Activated T-cell treated with anti-CD3 and anti-CD28 coated beads, Interleukin-2, amount 50 U/mL, for 72 hours (primary cell): ENCODE measurements around the gene OLAH. TPM values are rescaled to one million over a fixed set of nuclear protein-coding genes. Genes with fewer than 3 reads are reported as not detected.
"Not testable (repeated sequence)": the region's sequence is repeated elsewhere in the genome, so short reads cannot be mapped to it uniquely, and the experiment has no call there.

Source experiments
- ATAC-seq, 2 donors: fragments of 150-1000 bp; cut with Tn5 transposase; replicated peaks in 1 of 2; 2 replicates each; pipeline ENCODE4 v1.10.0; 2021; ENCODE audit warnings: moderate library complexity in 2 of 2, mild to moderate bottlenecking in 1 of 2
- DNase-seq, 2 donors: peaks; one replicate each; pipeline ENCODE4 v3.0.0; 2021 to 2022; ENCODE audit warnings: mixed read lengths in 1 of 2
- H3K27ac Mint-ChIP-seq: one replicate; pipeline ENCODE4 v1.8.0; 2022; ENCODE audit warnings: mild to moderate bottlenecking, moderate library complexity, mixed read lengths
- H3K27me3 Mint-ChIP-seq: one replicate; pipeline ENCODE4 v1.8.0; 2022; ENCODE audit warnings: low read depth, mixed read lengths
- H3K36me3 Mint-ChIP-seq, 2 donors: one replicate each; pipeline ENCODE4 v1.8.0; 2022; ENCODE audit warnings: mixed read lengths in 2 of 2, mild to moderate bottlenecking in 1 of 2; ENCODE audit not compliant: insufficient read depth in 2 of 2
- H3K4me1 Mint-ChIP-seq: one replicate; pipeline ENCODE4 v1.8.0; 2022; ENCODE audit warnings: low read depth, mixed read lengths
- H3K4me3 Mint-ChIP-seq, 2 donors: one replicate each; pipeline ENCODE4 v1.8.0; 2022; ENCODE audit warnings: mild to moderate bottlenecking in 2 of 2, mixed read lengths in 2 of 2, moderate library complexity in 2 of 2
- H3K9me3 Mint-ChIP-seq, 2 donors: one replicate each; pipeline ENCODE4 v1.8.0; 2022; ENCODE audit warnings: mixed read lengths in 2 of 2
- total RNA-seq, 2 donors: library from RNA; stranded (reverse); gene quantifications; one replicate each; pipeline ENCODE4 v1.2.3, GENCODE V29; 2022

Gene OLAH
- total RNA-seq = 1 to 10 TPM; 3.5 to 3.8 TPM

DNA sequence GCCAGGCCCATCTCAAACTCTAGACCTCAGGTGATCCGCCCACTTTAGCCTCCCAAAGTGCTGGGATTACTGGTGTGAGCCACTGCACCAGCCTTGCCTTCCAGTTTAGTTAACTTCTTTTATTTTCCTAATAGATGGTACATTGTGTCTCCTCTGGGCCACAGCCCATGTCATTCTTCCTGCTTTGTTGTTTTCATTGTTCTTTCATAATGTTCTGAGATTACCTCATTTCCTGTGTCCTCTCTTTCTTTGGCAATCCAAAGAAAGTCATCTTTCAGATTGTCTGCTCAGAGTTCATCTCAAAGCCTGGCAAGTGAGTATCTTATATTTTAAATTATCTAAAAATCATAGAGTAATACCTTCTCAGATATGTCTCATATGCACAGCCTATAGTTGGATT is at the start of gene OLAH:
Gene OLAH, plus strand, starts transcription at position 270 of the 400 bp plus-strand sequence. CDS start 3,346 bp downstream, outside the sequence.
- Mint-ChIP-seq H3K27me3 (no peaks in the 10 kb centered on the region), H3K9me3 (peaks cover 2 to 3% of the 10 kb centered on the region in 2 donors), H3K27ac (peak within 1 kb of the TSS; percentile 21), H3K36me3 (peaks cover 0 to 2% of the 10 kb centered on the region in 2 donors), H3K4me3 (peak within 1 kb of the TSS; percentile 23 to 31), H3K4me1 (peaks cover 25% of the 10 kb centered on the region)
- DNase-seq (no peak), ATAC-seq (peak in 1 of 2 donors; percentile 51)

DNA sequence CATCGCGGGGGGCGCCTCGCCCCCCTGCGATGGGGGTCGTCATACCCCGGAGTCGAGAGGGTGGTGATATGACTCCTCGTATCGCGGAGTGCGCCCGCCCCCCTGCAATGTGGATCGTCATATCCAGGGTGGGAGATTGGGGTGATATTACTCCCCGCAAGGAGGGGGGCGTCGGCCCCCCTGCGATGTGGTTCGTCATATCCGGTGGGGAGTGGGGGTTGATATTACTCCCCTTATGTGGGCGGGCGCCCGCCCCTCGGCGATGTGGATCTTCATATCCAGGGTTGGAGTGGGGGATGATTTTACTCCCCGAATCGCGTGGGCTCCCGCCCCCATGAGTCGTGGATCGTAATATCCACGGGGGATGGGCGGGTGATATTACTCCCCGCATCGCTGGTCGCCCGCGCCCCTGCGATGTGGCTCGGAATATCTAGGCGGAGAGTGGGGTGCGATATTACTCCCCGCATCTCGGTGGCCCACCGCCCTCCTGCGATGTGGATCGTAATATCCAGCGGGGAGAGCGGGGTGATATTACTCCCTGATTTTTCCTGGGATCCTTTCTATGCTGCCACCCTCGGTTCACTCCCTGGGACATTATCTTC is 47.7 kb upstream of the OLAH start:
- no peak for ATAC-seq
- H3K9me3 Mint-ChIP-seq = no peaks in the 10 kb centered on the region
- H3K36me3 Mint-ChIP-seq = no peaks in the 10 kb centered on the region
- peaks cover 6% of the 10 kb centered on the region for H3K4me1 Mint-ChIP-seq
- H3K4me3 Mint-ChIP-seq = no peak overlapping the region
- no peak overlapping the region for H3K27ac Mint-ChIP-seq
- no peaks in the 10 kb centered on the region for H3K27me3 Mint-ChIP-seq
- DNase-seq = no peak

DNA sequence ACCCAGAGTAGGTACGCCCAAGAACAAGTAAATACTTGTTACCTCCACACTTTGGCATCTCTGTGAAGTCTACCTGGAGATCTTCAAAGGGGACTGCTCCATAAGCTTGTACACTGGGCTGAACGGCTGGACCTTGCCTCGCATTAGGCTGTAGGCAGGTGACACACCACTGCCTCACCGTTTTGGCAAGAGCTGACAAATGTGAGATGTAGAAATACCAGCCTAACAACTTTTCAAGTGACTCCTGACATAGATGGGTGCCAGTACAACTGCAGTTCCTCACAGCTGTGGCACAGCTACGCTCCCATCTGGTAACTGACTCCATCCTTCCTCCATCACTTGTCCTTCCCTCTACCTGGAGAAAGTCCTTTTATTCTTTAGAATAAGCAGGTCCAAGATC is 30.2 kb upstream of the OLAH start:
- not testable (repeated sequence) for H3K27ac Mint-ChIP-seq, H3K4me1 Mint-ChIP-seq, H3K36me3 Mint-ChIP-seq, H3K9me3 Mint-ChIP-seq, H3K4me3 Mint-ChIP-seq, ATAC-seq, DNase-seq, H3K27me3 Mint-ChIP-seq

DNA sequence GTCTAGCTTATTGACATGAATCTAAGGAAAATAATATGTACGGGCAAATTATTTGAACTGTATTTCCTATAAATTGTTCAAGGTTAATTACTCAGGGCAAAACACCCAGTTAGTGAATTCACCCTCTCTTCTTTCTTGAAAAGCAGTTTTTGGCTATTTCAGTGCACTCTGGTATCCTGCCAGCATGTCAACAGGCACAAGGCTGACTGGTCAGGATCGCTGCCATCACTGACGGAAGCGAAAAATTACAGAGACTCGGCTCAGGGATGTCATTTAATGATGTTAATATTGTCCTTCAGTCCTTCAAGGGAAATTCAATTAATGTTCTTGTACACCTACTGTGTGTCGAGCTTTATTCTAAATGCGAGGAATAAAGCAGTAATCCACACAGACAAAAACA is 28.3 kb upstream of the OLAH start:
- no peaks in the 10 kb centered on the region for H3K27me3 Mint-ChIP-seq
- H3K27ac Mint-ChIP-seq = no peak overlapping the region
- H3K36me3 Mint-ChIP-seq = no peaks in the 10 kb centered on the region
- ATAC-seq (no peak), DNase-seq (no peak)
- H3K9me3 Mint-ChIP-seq = no peaks in the 10 kb centered on the region
- H3K4me3 Mint-ChIP-seq = no peak overlapping the region
- H3K4me1 Mint-ChIP-seq = no peaks in the 10 kb centered on the region

DNA sequence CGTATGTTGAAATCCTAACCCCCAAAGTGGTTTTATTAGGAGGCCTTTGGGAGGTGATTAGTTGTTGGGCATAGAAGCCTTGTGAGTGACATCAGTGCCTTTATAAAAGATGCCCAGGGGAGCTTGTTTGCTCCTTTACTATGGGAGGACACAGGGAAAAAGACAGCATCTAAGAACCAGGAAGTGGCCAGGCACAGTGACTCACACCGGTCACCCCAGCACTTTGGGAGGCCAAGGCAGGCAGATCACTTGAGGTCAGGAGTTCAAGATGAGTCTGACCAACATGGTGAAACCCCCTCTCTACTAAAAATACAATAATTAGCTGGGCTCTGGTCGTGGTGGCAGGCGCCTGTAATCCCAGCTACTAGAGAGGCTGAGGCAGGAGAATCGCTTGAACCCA is 22.8 kb upstream of the OLAH start:
- ATAC-seq, DNase-seq: not testable (repeated sequence)

DNA sequence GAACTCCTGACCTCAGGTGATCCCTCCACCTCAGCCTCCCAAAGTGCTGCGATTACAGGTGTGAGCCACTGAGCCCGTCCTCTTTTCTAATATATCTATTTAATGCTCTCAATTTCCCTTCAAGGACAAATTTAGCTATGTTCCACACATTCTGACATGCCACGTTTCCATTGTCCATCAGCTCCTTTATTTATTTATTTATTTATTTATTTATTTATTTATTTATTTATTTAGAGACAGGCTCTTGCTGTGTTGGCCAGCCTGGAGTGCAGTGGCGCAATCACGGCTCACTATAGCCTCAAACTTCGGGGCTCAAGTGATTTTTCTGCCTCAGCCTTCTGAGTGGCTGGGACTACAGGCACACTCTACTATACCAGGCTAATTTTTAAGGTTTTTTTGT is 20.7 kb upstream of the OLAH start:
- H3K4me3 Mint-ChIP-seq, H3K27ac Mint-ChIP-seq, DNase-seq, H3K27me3 Mint-ChIP-seq, H3K9me3 Mint-ChIP-seq, H3K4me1 Mint-ChIP-seq, H3K36me3 Mint-ChIP-seq, ATAC-seq: not testable (repeated sequence)

More for the DNA sequence above, 22.8 kb upstream of the OLAH start:
- not testable (repeated sequence) for H3K27me3 Mint-ChIP-seq, H3K9me3 Mint-ChIP-seq, H3K27ac Mint-ChIP-seq, H3K4me1 Mint-ChIP-seq, H3K4me3 Mint-ChIP-seq, H3K36me3 Mint-ChIP-seq

DNA sequence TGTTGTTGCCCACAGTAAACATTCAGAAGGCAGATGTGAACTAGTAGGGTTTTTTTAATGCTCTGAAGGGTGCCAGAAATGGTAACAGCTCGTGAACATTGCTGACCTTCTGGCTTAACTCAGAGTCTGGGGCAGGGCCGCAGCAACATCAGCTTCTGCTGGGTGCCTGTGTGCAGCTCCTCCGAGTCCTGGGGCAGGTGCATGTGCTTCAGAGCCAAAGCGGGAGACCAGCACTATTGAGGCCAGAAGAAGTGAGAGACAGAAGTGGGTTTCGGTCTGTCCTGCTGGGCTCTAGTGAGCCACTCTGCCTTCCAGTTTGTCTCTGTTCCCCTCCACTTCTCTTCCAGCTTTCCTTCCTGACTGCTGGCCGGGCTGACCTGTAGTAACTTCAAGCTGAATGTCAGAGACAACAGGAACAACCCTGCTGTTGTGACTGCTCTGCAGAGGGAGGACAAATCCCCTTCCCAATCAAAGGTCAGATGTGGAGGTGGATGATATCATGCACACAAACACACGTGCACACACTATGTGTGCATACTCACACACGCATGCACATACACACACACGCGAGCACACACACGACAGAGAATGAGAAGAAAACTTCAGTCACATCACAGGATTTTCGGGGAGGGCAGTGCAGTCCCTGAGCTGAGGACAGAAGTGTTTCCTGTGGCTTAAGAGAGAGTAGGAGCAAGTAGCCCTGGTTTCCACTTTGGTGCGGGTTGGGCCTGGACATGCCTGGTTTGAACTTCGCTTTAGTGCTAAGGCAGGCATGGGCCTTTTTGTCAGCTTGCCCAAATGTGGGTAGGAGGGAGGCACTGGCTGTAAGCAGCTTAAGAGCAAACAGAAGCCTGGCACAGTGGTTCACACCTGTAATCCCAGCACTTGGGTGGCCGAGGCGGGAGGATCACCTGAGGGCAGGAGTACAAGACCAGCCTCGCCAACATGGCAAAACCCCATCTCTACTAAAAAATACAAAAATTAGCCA is 19.4 kb upstream of the OLAH start:
- H3K36me3 Mint-ChIP-seq, H3K4me3 Mint-ChIP-seq, H3K9me3 Mint-ChIP-seq, H3K4me1 Mint-ChIP-seq, ATAC-seq, H3K27ac Mint-ChIP-seq, H3K27me3 Mint-ChIP-seq, DNase-seq: not testable (repeated sequence)

DNA sequence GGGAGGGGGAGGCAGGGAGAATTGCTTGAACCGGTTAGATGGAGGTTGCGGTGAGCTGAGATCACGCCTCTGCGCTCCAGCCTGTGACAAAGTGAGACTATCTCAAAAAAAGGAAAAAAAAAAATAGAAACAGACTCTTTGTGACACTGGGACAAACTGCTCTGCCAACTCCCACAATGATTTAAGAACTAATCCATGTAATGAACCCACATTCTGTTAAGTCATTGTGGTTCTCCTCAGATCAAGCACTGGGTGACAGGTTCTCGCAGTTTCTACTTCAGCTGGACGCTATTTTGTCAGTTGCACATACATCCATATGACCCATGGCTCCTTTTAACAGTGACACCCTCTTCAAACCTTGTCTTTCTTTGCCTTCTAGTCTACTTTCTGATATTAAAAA is 18.7 kb upstream of the OLAH start:
- not testable (repeated sequence) for H3K27ac Mint-ChIP-seq, H3K4me3 Mint-ChIP-seq, H3K4me1 Mint-ChIP-seq, H3K36me3 Mint-ChIP-seq, DNase-seq, H3K27me3 Mint-ChIP-seq, H3K9me3 Mint-ChIP-seq, ATAC-seq

DNA sequence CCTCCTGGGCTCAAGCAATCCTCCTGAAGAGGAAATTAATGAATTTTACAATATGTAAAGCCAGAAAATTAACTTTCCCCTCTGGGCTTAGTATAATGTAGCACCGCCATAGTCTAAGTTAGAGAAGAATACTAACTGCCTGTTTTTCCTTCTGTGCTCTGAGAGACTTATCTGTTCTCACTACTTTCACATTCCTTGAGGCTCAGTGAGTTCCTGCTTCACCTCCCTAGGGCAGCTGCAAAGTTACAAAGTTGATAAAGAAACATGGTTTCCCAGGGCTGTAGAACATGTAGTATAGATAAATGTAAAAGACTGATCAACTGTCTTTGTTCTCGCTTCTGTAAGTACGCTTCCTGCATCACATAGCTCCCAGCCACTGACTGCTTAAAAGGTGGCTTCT is 16.0 kb upstream of the OLAH start:
- Mint-ChIP-seq H3K4me1 (peaks cover 4% of the 10 kb centered on the region), H3K4me3 (no peak overlapping the region), H3K27me3 (no peaks in the 10 kb centered on the region), H3K9me3 (no peaks in the 10 kb centered on the region), H3K36me3 (no peaks in the 10 kb centered on the region), H3K27ac (no peak overlapping the region)
- ATAC-seq (no peak), DNase-seq (no peak)

DNA sequence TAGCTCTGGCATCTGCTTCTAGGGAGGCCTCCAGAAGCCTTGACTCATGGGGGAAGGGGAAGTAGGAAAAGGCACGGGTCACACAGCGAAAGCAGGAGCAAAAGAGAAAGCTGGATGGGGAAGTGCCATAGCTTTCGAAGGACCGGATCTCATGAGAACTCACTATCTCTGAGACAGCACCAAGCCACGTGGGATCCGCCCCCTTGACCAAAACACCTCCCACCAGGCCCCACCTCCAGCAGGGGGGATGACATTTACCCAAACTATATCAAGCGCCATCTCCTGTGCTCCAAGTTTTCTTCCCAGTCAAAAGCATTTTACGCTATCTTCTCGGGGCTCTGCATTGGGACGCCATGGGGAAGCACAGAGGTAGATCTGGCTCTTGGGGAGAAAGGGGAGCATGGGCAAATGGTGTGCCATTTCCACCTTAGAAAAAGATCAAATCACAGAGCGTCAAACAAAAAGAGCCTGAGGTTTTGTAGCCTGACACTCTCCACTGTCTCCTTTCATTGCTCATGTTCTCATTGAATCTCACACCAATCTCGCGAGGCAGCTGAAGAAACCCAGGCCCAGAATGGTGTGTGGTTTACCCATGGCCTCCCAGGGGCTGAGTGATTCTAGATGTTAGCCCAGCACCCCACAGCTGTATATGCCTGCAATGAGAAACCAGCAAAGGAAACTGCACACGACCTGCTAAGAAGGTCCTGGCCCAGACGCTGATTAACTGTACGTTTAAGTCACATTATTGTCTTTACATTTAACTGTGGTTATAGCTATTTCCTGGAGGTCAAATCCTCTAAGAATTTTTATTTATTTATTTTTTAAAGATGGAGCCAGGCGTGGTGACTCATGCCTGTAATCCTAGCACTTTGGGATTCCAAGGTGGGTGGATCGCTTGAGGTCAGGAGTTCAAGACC is 8.1 kb upstream of the OLAH start:
- Mint-ChIP-seq H3K4me3 (peak overlapping the region in 1 of 2 donors; percentile 4), H3K36me3 (no peaks in the 10 kb centered on the region), H3K27me3 (no peaks in the 10 kb centered on the region), H3K9me3 (peaks cover 0 to 1% of the 10 kb centered on the region in 2 donors), H3K4me1 (peaks cover 9% of the 10 kb centered on the region), H3K27ac (no peak overlapping the region)
- DNase-seq (no peak), ATAC-seq (peak in 1 of 2 donors; percentile 45)

DNA sequence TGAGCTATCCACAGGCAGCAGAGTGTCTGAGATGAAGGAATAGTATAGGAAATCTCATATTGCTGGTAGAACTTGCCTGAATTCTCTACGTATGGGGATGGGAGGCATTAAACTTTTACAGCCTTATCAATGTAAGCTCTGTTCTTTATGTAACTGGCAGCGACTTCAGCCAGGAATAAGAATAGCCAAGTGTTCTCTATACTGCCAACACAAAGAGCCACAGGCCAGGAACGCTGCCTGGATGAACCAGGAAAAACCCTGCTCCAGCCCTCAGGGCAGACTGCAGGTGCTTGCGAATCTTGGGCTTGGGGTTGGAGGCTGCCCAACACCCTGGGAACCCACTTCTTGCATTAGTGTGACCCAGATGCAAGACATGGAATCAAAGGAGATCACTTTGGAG is 6.1 kb upstream of the OLAH start:
- no peak overlapping the region for H3K27ac Mint-ChIP-seq
- H3K9me3 Mint-ChIP-seq = peaks cover 0 to 1% of the 10 kb centered on the region in 2 donors
- no peak overlapping the region for H3K4me3 Mint-ChIP-seq
- peaks cover 9% of the 10 kb centered on the region for H3K4me1 Mint-ChIP-seq
- no peak for DNase-seq
- H3K27me3 Mint-ChIP-seq = no peaks in the 10 kb centered on the region
- H3K36me3 Mint-ChIP-seq = no peaks in the 10 kb centered on the region
- ATAC-seq = no peak

DNA sequence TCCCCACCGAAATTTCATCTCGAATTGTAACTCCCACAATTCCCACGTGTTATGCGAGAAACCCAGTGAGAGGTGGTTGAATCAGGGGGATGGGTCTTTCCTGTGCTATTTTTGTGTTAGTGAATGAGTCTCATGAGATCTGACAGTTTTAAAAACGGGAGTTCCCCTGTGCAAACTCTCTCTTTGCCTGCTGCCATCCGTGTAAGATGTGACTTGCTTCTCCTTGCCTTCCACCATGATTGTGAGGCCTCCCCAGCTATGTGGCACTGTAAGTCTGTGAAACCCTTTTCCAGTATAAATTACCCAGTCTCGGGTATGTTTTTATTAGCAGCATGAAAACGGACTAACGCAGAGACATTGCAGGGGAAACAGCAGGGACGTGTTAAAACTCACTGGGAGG is 5.3 kb upstream of the OLAH start:
- DNase-seq = no peak
- no peak for ATAC-seq
- Mint-ChIP-seq H3K4me1 (peaks cover 14% of the 10 kb centered on the region), H3K9me3 (peaks cover 0 to 1% of the 10 kb centered on the region in 2 donors), H3K4me3 (no peak overlapping the region), H3K27me3 (no peaks in the 10 kb centered on the region), H3K36me3 (no peaks in the 10 kb centered on the region), H3K27ac (no peak overlapping the region)

DNA sequence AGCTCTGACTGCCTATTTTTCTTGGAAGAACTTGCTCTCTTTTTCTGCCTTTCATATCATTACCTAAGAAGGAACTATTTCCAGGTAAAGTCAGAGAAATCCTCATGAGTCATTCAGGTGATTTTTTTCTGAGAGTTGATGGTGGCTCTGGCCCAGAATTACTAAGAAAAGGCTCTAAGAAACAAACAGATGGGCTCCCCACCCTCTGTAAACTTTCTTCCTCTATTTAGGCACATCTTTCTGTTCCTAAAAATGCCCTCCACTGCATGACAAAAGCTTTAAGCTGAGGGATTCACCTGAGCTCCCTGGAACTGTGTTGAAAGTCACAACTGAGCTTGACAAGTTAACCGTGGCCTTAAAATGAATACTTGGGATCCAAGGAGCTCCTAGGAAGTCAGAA is 1.6 kb downstream of the OLAH start:
- peak overlapping the region in 1 of 2 donors; percentile 31 for H3K4me3 Mint-ChIP-seq
- H3K9me3 Mint-ChIP-seq = peaks cover 2 to 3% of the 10 kb centered on the region in 2 donors
- peak overlapping the region; percentile 26 for H3K27ac Mint-ChIP-seq

More for the DNA sequence above, 1.6 kb downstream of the OLAH start:
- Mint-ChIP-seq H3K4me1 (peaks cover 25% of the 10 kb centered on the region), H3K27me3 (no peaks in the 10 kb centered on the region), H3K36me3 (peaks cover 0 to 2% of the 10 kb centered on the region in 2 donors)
- ATAC-seq (peak in 1 of 2 donors; percentile 32), DNase-seq (no peak)
